K562 (cell line): ENCODE results near the gene ALDH1A2. TPM values are rescaled to one million over a fixed set of nuclear protein-coding genes. Genes with fewer than 3 reads are reported as not detected.

ENCODE experiments used
- BCOR ChIP-seq: fragments of 450-650 bp; IDR thresholded peaks from 2 replicates; pipeline ENCODE4 v1.6.1; 2016
- CBFB ChIP-seq: sonication (generic); formaldehyde crosslinking; IDR thresholded peaks from 2 replicates; pipeline ENCODE4 v1.4.0; 2020; ENCODE audit warnings: mild to moderate bottlenecking, missing genetic modification reagents
- CCAR2 ChIP-seq: fragments of 200-400 bp; formaldehyde crosslinking; IDR thresholded peaks from 2 replicates; pipeline ENCODE4 v1.6.1; 2017; ENCODE audit warnings: mild to moderate bottlenecking, low read depth, low read length
- CHCHD3 ChIP-seq: fragments of 250-450 bp; sonication (Bioruptor Pico); IDR thresholded peaks from 2 replicates; pipeline ENCODE4 v2.1.2; 2022; ENCODE audit warnings: mild to moderate bottlenecking
- DDX20 ChIP-seq: fragments of 450-650 bp; IDR thresholded peaks from 2 replicates; pipeline ENCODE4 v1.6.1; 2016; ENCODE audit warnings: missing genetic modification characterization, low read depth, mild to moderate bottlenecking, missing compliant biosample characterization, moderate library complexity
- E2F3 ChIP-seq: fragments of 250-450 bp; sonication (Bioruptor Pico); IDR thresholded peaks from 2 replicates; pipeline ENCODE4 v1.4.0; 2020; ENCODE audit warnings: mild to moderate bottlenecking
- FOSL1 ChIP-seq: fragments of 200-800 bp; sonication (Bioruptor generic); conservative IDR thresholded peaks from 2 replicates; pipeline ENCODE4 v1.6.1; 2016; ENCODE audit warnings: missing genetic modification characterization, missing compliant biosample characterization
- FOXP1 ChIP-seq: sonication (generic); formaldehyde crosslinking; IDR thresholded peaks from 2 replicates; pipeline ENCODE4 v1.8.0; 2022; ENCODE audit warnings: mild to moderate bottlenecking, missing genetic modification reagents
- HDAC8 ChIP-seq: fragments of 450-650 bp; IDR thresholded peaks from 2 replicates; pipeline ENCODE4 v1.6.1; 2016; ENCODE audit warnings: mild to moderate bottlenecking, missing genetic modification characterization, moderate library complexity, missing compliant biosample characterization
- IRF1 ChIP-seq: sonication (generic); formaldehyde crosslinking; IDR thresholded peaks from 2 replicates; pipeline ENCODE4 v1.8.0; 2022; ENCODE audit warnings: missing genetic modification reagents, mild to moderate bottlenecking, borderline replicate concordance
- KDM2B ChIP-seq: fragments of 250-450 bp; sonication (Bioruptor Pico); IDR thresholded peaks from 2 replicates; pipeline ENCODE4 v1.8.0; 2021; ENCODE audit warnings: mild to moderate bottlenecking, moderate library complexity
- LCOR ChIP-seq: sonication (generic); formaldehyde crosslinking; IDR thresholded peaks from 2 replicates; pipeline ENCODE4 v1.8.0; 2022; ENCODE audit warnings: mild to moderate bottlenecking, missing genetic modification reagents
- MNT ChIP-seq, 2 experiments: fragments of 450-650 bp; conservative IDR thresholded peaks; 2 replicates each; pipeline ENCODE4 v1.6.1; 2017; ENCODE audit warnings: mild to moderate bottlenecking in 2 of 2, moderate library complexity in 2 of 2
- PPARD ChIP-seq: fragments of 250-450 bp; sonication (Bioruptor Pico); IDR thresholded peaks from 2 replicates; pipeline ENCODE4 v1.8.0; 2022; ENCODE audit warnings: inconsistent platforms, mild to moderate bottlenecking, moderate library complexity
- PRDM10 ChIP-seq: fragments of 450-650 bp; IDR thresholded peaks from 2 replicates; pipeline ENCODE4 v1.6.1; 2018; ENCODE audit not compliant: partially characterized antibody
- THRAP3 ChIP-seq: fragments of 450-650 bp; IDR thresholded peaks from 2 replicates; pipeline ENCODE4 v1.6.1; 2016; ENCODE audit warnings: mild to moderate bottlenecking, inconsistent platforms, borderline replicate concordance
- ZNF253 ChIP-seq: fragments of 250-450 bp; sonication (Bioruptor Pico); conservative IDR thresholded peaks from 2 replicates; pipeline ENCODE4 v1.6.1; 2021; ENCODE audit warnings: mild to moderate bottlenecking
- ZNF79 ChIP-seq: fragments of 250-450 bp; sonication (Bioruptor Pico); IDR thresholded peaks from 2 replicates; pipeline ENCODE4 v1.4.0; 2020; ENCODE audit warnings: low read depth, mild to moderate bottlenecking, moderate library complexity
- polyA plus RNA-seq, 8 experiments: library from polyadenylated mRNA; depleted of rRNA in 4 of 8; stranded (reverse) in 5 of 8; unstranded in 3 of 8; fragments of >200 nt; fragmentation: Nextera tagmentation in 2 of 8; fragmentation: Illumina TruSeq in 1 of 8; extraction: Ambion mirVana in 2 of 8; extraction: Trizol in 1 of 8; gene quantifications; 2 replicates each; pipeline versions ENCODE4 v1.2.1 to v1.2.3, GENCODE V29; 2011 to 2014; ENCODE audit warnings: inconsistent platforms in 1 of 8, missing spikeins in 1 of 8
- total RNA-seq, 7 experiments: library from RNA; depleted of rRNA in 6 of 7; stranded (reverse); fragments of >200 nt in 6 of 7; fragmentation: Illumina TruSeq in 2 of 7; extraction: Trizol in 2 of 7; gene quantifications; 2 replicates each; pipeline versions ENCODE4 v1.2.1 to v1.2.3, GENCODE V29; 2011 to 2021; ENCODE audit warnings: low replicate concordance in 1 of 7
- TF ChIP-seq, protein P1 (sequence below): fragments of 450-650 bp; IDR thresholded peaks from 2 replicates; pipeline ENCODE4 v1.6.1; 2016; ENCODE audit warnings: missing biosample characterization, missing genetic modification characterization
- TF ChIP-seq, protein P2 (sequence below): fragments of 250-450 bp; sonication (Bioruptor Pico); IDR thresholded peaks from 2 replicates; pipeline ENCODE4 v1.4.0; 2020; ENCODE audit warnings: mild to moderate bottlenecking

Gene ALDH1A2
- total and polyA plus RNA-seq, 9 of the 15 experiments (the other 6 are each of a cell fraction or from before 2014, with no cell fraction given), result 115 to 393 (median 333) TPM

- peak; percentile 70 for TF ChIP-seq PRDM10
- TF ChIP-seq ZNF253 (CRISPR knock-in tag), result no peak
- no peak for TF ChIP-seq FOXP1
- TF ChIP-seq, protein P1, sequence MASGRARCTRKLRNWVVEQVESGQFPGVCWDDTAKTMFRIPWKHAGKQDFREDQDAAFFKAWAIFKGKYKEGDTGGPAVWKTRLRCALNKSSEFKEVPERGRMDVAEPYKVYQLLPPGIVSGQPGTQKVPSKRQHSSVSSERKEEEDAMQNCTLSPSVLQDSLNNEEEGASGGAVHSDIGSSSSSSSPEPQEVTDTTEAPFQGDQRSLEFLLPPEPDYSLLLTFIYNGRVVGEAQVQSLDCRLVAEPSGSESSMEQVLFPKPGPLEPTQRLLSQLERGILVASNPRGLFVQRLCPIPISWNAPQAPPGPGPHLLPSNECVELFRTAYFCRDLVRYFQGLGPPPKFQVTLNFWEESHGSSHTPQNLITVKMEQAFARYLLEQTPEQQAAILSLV (tag), result peak; percentile 71; the same call in 1 of the 2 replicates
- TF ChIP-seq PPARD (CRISPR knock-in tag), result no peak
- TF ChIP-seq CHCHD3 (CRISPR knock-in tag), result no peak
- TF ChIP-seq, protein P2, sequence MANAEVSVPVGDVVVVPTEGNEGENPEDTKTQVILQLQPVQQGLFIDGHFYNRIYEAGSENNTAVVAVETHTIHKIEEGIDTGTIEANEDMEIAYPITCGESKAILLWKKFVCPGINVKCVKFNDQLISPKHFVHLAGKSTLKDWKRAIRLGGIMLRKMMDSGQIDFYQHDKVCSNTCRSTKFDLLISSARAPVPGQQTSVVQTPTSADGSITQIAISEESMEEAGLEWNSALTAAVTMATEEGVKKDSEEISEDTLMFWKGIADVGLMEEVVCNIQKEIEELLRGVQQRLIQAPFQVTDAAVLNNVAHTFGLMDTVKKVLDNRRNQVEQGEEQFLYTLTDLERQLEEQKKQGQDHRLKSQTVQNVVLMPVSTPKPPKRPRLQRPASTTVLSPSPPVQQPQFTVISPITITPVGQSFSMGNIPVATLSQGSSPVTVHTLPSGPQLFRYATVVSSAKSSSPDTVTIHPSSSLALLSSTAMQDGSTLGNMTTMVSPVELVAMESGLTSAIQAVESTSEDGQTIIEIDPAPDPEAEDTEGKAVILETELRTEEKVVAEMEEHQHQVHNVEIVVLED (CRISPR knock-in tag), result no peak
- TF ChIP-seq CBFB (CRISPR knock-in tag), result no peak
- TF ChIP-seq KDM2B (CRISPR knock-in tag), result no peak
- TF ChIP-seq CCAR2, result no peak
- TF ChIP-seq MNT (conservative IDR thresholded peaks at IDR 0.05), result peak; percentile 42 to 73
- TF ChIP-seq ZNF79 (CRISPR knock-in tag), result no peak
- TF ChIP-seq DDX20, result peak; percentile 20; the same call in 1 of the 2 replicates
- no peak for TF ChIP-seq HDAC8 (tag)
- peak; percentile 41; the same call in 1 of the 2 replicates for TF ChIP-seq LCOR (CRISPR knock-in tag)
- TF ChIP-seq THRAP3, result no peak
- TF ChIP-seq BCOR, result peak; percentile 87
- peak; percentile 92 for TF ChIP-seq FOSL1
- TF ChIP-seq E2F3 (CRISPR knock-in tag), result no peak
- TF ChIP-seq IRF1 (CRISPR knock-in tag), result no peak
Measured at GRCh38 chr15:58110999-58111717, 45.6 kb upstream of the ALDH1A2 start (continued).
